HG03159 (cell line): ENCODE data around the gene HMG20B.

Experiments used
- ATAC-seq: cut with Tn5 transposase; IDR thresholded peaks from one replicate; pipeline ENCODE4 v1.9.1; 2021; ENCODE audit warnings: mild to moderate bottlenecking, moderate library complexity; ENCODE audit not compliant: unreplicated experiment

The HMG20B gene

GRCh38 chr19:3536429-3537100, 36.2 kb upstream of the HMG20B start:
- no peak for ATAC-seq

- ATAC-seq = no peak
Observed at GRCh38 chr19:3537101-3537437, 35.7 kb upstream of the HMG20B start.

GRCh38 chr19:3537438-3538240, 35.1 kb upstream of the HMG20B start:
- ATAC-seq = no peak

GRCh38 chr19:3538258-3538929, 34.4 kb upstream of the HMG20B start:
- ATAC-seq = no peak

GRCh38 chr19:3538965-3539755, 33.6 kb upstream of the HMG20B start, which contains the start of gene TEKTIP1:
TSS of gene TEKTIP1 (plus strand) at chr19:3539174. CDS start at chr19:3539178, 4 bp downstream.
- no peak for ATAC-seq

GRCh38 chr19:3539756-3540118, 33.0 kb upstream of the HMG20B start:
- ATAC-seq = no peak

- ATAC-seq = no peak
Observed at GRCh38 chr19:3543150-3544057, 29.3 kb upstream of the HMG20B start.

GRCh38 chr19:3544058-3544376, 28.7 kb upstream of the HMG20B start:
- ATAC-seq = no peak

- no peak for ATAC-seq
Observed at GRCh38 chr19:3544742-3545668, 27.7 kb upstream of the HMG20B start.

- no peak for ATAC-seq
Observed at GRCh38 chr19:3545669-3546034, 27.1 kb upstream of the HMG20B start.

GRCh38 chr19:3546119-3546518, 26.6 kb upstream of the HMG20B start:
- ATAC-seq = no peak

- no peak for ATAC-seq
Observed at GRCh38 chr19:3547301-3547731, 25.4 kb upstream of the HMG20B start.

GRCh38 chr19:3547767-3548282, 24.9 kb upstream of the HMG20B start:
- ATAC-seq = no peak

GRCh38 chr19:3548606-3549005, 24.1 kb upstream of the HMG20B start:
- no peak for ATAC-seq

- no peak for ATAC-seq
Observed at GRCh38 chr19:3549816-3550215, 22.9 kb upstream of the HMG20B start.

GRCh38 chr19:3550947-3551791, 21.6 kb upstream of the HMG20B start:
- no peak for ATAC-seq

GRCh38 chr19:3551792-3552095, 21.0 kb upstream of the HMG20B start:
- ATAC-seq = no peak
